Gastroesophageal sphincter (tissue), 4 donors: Measurements from ENCODE around the gene CLTB. TPM values are rescaled to one million over a fixed set of nuclear protein-coding genes. Genes with fewer than 3 reads are reported as not detected.

Source experiments
- ATAC-seq: fragments of 150-250 bp; one replicate; pipeline ENCODE4 v1.9.1; 2016; ENCODE audit warnings: mild to moderate bottlenecking, moderate library complexity
- H3K27ac ChIP-seq, 4 donors: fragments of 200-600 bp; sonication (generic) in 3 of 4; 1 replicate in 3 of 4; 2 replicates in 1 of 4; pipeline ENCODE4 v1.5.1; 2016 to 2019
- H3K27me3 ChIP-seq: fragments of 200-600 bp; sonication (generic); one replicate; pipeline ENCODE4 v1.5.1; 2019
- H3K36me3 ChIP-seq, 2 donors: fragments of 200-600 bp; sonication (generic); one replicate each; pipeline ENCODE4 v1.5.1; 2019; ENCODE audit warnings: control low read depth in 1 of 2
- H3K4me1 ChIP-seq, 3 donors: fragments of 200-600 bp; sonication (generic); 1 replicate in 2 of 3; 2 replicates in 1 of 3; pipeline ENCODE4 v1.5.1; 2016 to 2019; ENCODE audit warnings: control low read depth in 2 of 3
- H3K4me3 ChIP-seq, 2 donors: fragments of 200-600 bp; sonication (generic); one replicate each; pipeline ENCODE4 v1.5.1; 2019; ENCODE audit warnings: mild to moderate bottlenecking in 1 of 2, moderate library complexity in 1 of 2
- H3K9me3 ChIP-seq, 3 donors: fragments of 200-600 bp; sonication (generic); one replicate each; pipeline ENCODE4 v1.5.1; 2017 to 2019; ENCODE audit warnings: control low read depth in 2 of 3
- EP300 ChIP-seq: sonication (generic); formaldehyde crosslinking; IDR thresholded peaks from one replicate; pipeline ENCODE4 v1.6.1; 2017; ENCODE audit warnings: antibody characterized with exemption, mild to moderate bottlenecking
- POLR2A ChIP-seq, 2 donors: fragments of 450-650 bp; IDR thresholded peaks; one replicate each; pipeline ENCODE4 v1.6.1; 2017; ENCODE audit warnings: antibody characterized with exemption in 2 of 2, mild to moderate bottlenecking in 2 of 2, moderate library complexity in 1 of 2
- POLR2AphosphoS5 ChIP-seq: sonication (generic); formaldehyde crosslinking; IDR thresholded peaks from one replicate; pipeline ENCODE4 v1.6.1; 2017; ENCODE audit warnings: antibody characterized with exemption
- WGBS, 2 donors: methylation state at CpG; one replicate each; pipeline ENCODE4 v1.1.5; 2018; ENCODE audit warnings: low coverage in 1 of 2; 5-methylcytosine and 5-hydroxymethylcytosine counted together
- total RNA-seq, 4 donors: library from RNA; depleted of rRNA; stranded (reverse); fragments of >200 nt; gene quantifications; one replicate each; pipeline ENCODE4 v1.1.0, GENCODE V29; 2016
- TF ChIP-seq, protein P1 (sequence below), 4 experiments: fragments of 200-600 bp in 2 of 4; fragments of 450-650 bp in 2 of 4; sonication (generic) in 1 of 4; IDR thresholded peaks; one replicate each; pipeline ENCODE4 v1.5.1; 2017 to 2019; ENCODE audit warnings: antibody characterized with exemption in 4 of 4, mild to moderate bottlenecking in 2 of 4, moderate library complexity in 2 of 4

The CLTB gene
- total RNA-seq, 4 donors from 2014 or later, result 222 to 285 (median 240) TPM

GRCh38 chr5:176365351-176366231 lies 50.7 kb downstream of the CLTB start, which contains the start of gene ARL10:
Gene ARL10, plus strand, starts transcription at chr5:176365487. Its CDS starts 77 bp downstream, at chr5:176365564.
- peak within 1 kb of the TSS; percentile 64 to 89 for H3K4me3 ChIP-seq
- no peaks in the 10 kb centered on the region for H3K27me3 ChIP-seq
- WGBS, 2 donors, result 0% methylated on average over 15 of the region's 108 CpGs; no CpG with 5 or more reads in 1 of the 2 donors
- peaks cover 0 to 40% (median 4%) of the 10 kb centered on the region in 3 donors for H3K4me1 ChIP-seq
- TF ChIP-seq POLR2A (IDR thresholded peaks at IDR 0.05) (peak in 1 of 2 donors; percentile 33), POLR2AphosphoS5 (peak; percentile 10)
- TF ChIP-seq, protein P1, sequence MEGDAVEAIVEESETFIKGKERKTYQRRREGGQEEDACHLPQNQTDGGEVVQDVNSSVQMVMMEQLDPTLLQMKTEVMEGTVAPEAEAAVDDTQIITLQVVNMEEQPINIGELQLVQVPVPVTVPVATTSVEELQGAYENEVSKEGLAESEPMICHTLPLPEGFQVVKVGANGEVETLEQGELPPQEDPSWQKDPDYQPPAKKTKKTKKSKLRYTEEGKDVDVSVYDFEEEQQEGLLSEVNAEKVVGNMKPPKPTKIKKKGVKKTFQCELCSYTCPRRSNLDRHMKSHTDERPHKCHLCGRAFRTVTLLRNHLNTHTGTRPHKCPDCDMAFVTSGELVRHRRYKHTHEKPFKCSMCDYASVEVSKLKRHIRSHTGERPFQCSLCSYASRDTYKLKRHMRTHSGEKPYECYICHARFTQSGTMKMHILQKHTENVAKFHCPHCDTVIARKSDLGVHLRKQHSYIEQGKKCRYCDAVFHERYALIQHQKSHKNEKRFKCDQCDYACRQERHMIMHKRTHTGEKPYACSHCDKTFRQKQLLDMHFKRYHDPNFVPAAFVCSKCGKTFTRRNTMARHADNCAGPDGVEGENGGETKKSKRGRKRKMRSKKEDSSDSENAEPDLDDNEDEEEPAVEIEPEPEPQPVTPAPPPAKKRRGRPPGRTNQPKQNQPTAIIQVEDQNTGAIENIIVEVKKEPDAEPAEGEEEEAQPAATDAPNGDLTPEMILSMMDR (IDR thresholded peaks at IDR 0.05), result no peak
- peaks cover 0 to 36% of the 10 kb centered on the region in 2 donors for H3K36me3 ChIP-seq
- ATAC-seq, result peak; percentile 38
- peak within 1 kb of the TSS; percentile 66 to 89 (median 87) for H3K27ac ChIP-seq
- no peaks in the 10 kb centered on the region for H3K9me3 ChIP-seq

DNA sequence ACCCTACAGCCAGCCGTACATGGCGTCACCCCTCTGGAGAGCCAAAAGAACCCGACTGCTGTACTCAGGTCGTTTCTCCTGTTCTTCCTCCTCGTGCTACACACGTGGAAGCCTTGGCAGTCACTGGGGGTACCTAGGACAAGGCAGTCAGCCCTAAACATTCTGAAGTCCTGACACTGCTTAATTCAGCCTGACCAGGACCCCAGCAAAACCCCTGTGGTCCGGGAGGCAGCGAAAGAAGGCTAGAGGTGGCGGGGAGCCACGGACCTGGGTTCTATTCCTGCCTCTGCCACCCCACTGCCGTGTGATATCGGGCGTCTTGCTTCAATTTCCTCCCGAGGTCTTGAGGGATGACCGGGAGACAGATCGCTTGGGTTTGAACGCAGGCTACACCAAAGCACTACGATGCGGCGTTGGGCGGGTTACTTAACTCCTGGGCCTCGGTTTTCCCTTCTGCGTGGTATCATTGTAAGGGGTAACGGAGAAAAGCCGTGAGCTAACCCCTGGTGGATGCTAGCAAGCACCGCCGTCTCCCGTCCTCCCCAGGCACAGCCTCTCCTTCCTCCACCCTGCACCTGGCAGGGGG lies 51.5 kb downstream of the CLTB start:
- TF ChIP-seq POLR2AphosphoS5, result no peak
- no peak for ATAC-seq
- Histone ChIP-seq H3K9me3 (no peaks in the 10 kb centered on the region), H3K27ac (peak overlapping the region; percentile 66 to 89 (median 87)), H3K4me1 (peaks cover 0 to 47% (median 11%) of the 10 kb centered on the region in 3 donors), H3K27me3 (no peaks in the 10 kb centered on the region), H3K36me3 (peaks cover 0 to 28% of the 10 kb centered on the region in 2 donors), H3K4me3 (peak overlapping the region; percentile 64 to 89)
- WGBS, 2 donors, result 31% methylated on average over 6 of the region's 28 CpGs; no CpG with 5 or more reads in 1 of the 2 donors

GRCh38 chr5:176362233-176362490 lies 54.2 kb downstream of the CLTB start:
- TF ChIP-seq, protein P1 (IDR thresholded peaks at IDR 0.05), result no peak
- no peak for TF ChIP-seq EP300
- TF ChIP-seq POLR2AphosphoS5, result no peak
- no peak for TF ChIP-seq POLR2A (IDR thresholded peaks at IDR 0.05)
- H3K27ac ChIP-seq, result peak overlapping the region in 3 of 4 donors; percentile 82 to 83 (median 82)
- H3K36me3 ChIP-seq, result peaks cover 0 to 25% of the 10 kb centered on the region in 2 donors
- peaks cover 0 to 59% (median 16%) of the 10 kb centered on the region in 3 donors for H3K4me1 ChIP-seq
- peak overlapping the region; percentile 78 to 94 for H3K4me3 ChIP-seq
- 83 to 86% methylated on average over 2 to 6 of the region's 8 CpGs for WGBS, 2 donors
- H3K9me3 ChIP-seq, result no peaks in the 10 kb centered on the region
- no peaks in the 10 kb centered on the region for H3K27me3 ChIP-seq
- ATAC-seq, result no peak

DNA sequence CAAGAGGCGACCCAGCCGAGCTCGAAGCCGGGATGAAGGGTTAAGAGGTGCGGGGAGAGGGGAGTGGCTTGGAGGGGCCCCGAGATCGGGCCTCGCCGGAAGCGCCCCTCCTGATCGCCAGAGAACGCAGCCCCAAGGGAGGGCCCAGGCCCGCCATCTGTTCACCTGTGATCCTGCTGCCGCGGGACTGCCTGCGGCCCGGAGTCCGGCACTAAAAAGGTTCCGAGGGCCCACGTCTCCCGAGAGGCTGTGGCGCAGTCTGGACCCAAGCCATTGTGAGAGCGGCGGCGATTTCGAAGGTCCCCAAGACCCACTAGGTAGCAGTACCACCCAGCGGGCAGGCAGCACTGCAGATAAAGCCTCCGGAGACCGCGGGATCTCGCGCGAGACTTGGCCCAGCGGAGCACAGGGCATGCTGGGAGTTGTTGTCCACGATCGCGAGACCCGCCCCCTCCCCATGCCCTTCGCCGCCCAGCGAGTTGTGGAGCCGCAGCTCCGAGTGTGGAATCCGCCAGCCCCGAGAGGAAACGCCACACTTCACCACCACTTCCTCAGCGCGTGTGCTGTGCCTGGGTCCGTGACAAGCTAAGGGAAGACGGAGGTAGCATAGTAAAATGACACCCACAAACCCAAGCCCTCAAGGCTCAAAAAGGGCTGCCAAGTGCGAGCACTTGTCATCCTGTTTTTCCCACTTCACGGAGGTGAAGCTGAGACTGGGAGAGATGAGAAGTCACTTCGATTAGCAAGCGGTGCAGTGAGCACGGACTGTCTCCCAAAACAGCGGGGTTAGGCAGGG lies 54.7 kb downstream of the CLTB start, which contains the start of gene KIAA1191:
KIAA1191 (minus strand) TSS at position 328 of the 796 bp plus-strand sequence. CDS start 2,256 bp downstream, outside the sequence.
- Histone ChIP-seq H3K27me3 (no peaks in the 10 kb centered on the region), H3K4me1 (peaks cover 0 to 54% (median 16%) of the 10 kb centered on the region in 3 donors), H3K36me3 (peaks cover 0 to 29% of the 10 kb centered on the region in 2 donors), H3K27ac (peak within 1 kb of the TSS; percentile 52 to 83 (median 82)), H3K4me3 (peak within 1 kb of the TSS; percentile 78 to 94), H3K9me3 (no peaks in the 10 kb centered on the region)
- peak; percentile 91 for TF ChIP-seq POLR2AphosphoS5
- TF ChIP-seq POLR2A (IDR thresholded peaks at IDR 0.05), result peak; percentile 61 to 72
- TF ChIP-seq EP300, result no peak
- TF ChIP-seq, protein P1 (IDR thresholded peaks at IDR 0.05), result peak in 2 of 4 experiments; percentile 26 to 56
- 0% methylated on average over 3 of the region's 56 CpGs; no CpG with 5 or more reads in 1 of the 2 donors for WGBS, 2 donors
- ATAC-seq, result peak; percentile 95
